Tibial nerve (tissue), 4 donors: ENCODE data around the gene COA3. TPM values are rescaled to one million over a fixed set of nuclear protein-coding genes. Genes with fewer than 3 reads are reported as not detected.
A peak's percentile ranks its signal among the peaks of the same experiment; 100 is the strongest.

Source experiments
- DNase-seq, 2 donors: peaks; one replicate each; pipeline ENCODE4 v3.0.0-alpha.2; 2019; ENCODE audit warnings: low spot score in 2 of 2
- H3K27ac ChIP-seq, 4 donors: fragments of 200-600 bp; sonication (generic) in 3 of 4; one replicate each; pipeline ENCODE4 v1.5.1; 2017 to 2019; ENCODE audit warnings: mild to moderate bottlenecking in 1 of 4
- H3K27me3 ChIP-seq, 2 donors: fragments of 200-600 bp; sonication (generic) in 1 of 2; one replicate each; pipeline versions ENCODE4 v1.5.1 to v1.6.0; 2017 to 2019
- H3K36me3 ChIP-seq, 3 donors: fragments of 200-600 bp; sonication (generic); one replicate each; pipeline ENCODE4 v1.5.1; 2018 to 2019
- H3K4me1 ChIP-seq, 4 donors: fragments of 200-600 bp; sonication (generic) in 3 of 4; one replicate each; pipeline ENCODE4 v1.5.1; 2017 to 2019
- H3K4me3 ChIP-seq, 4 donors: fragments of 200-600 bp; sonication (generic) in 3 of 4; one replicate each; pipeline ENCODE4 v1.5.1; 2017 to 2019; ENCODE audit warnings: mild to moderate bottlenecking in 1 of 4, moderate library complexity in 1 of 4
- H3K9me3 ChIP-seq, 4 donors: fragments of 200-600 bp; sonication (generic) in 3 of 4; one replicate each; pipeline ENCODE4 v1.5.1; 2017 to 2019
- CTCF ChIP-seq, 5 experiments: fragments of 200-600 bp in 3 of 5; fragments of 450-650 bp in 2 of 5; sonication (generic) in 3 of 5; IDR thresholded peaks; one replicate each; pipeline ENCODE4 v1.5.1; 2016 to 2019; ENCODE audit warnings: antibody characterized with exemption in 5 of 5, mild to moderate bottlenecking in 3 of 5, moderate library complexity in 2 of 5
- EP300 ChIP-seq, 2 donors: sonication (generic); formaldehyde crosslinking; IDR thresholded peaks; one replicate each; pipeline ENCODE4 v1.6.1; 2017; ENCODE audit warnings: antibody characterized with exemption in 2 of 2, mild to moderate bottlenecking in 1 of 2
- POLR2A ChIP-seq, 2 donors: fragments of 450-650 bp; IDR thresholded peaks; one replicate each; pipeline ENCODE4 v1.6.1; 2017; ENCODE audit warnings: antibody characterized with exemption in 2 of 2, mild to moderate bottlenecking in 2 of 2, moderate library complexity in 2 of 2
- WGBS, 2 donors: methylation state at CpG; one replicate each; pipeline ENCODE4 v1.1.5; 2018; 5-methylcytosine and 5-hydroxymethylcytosine counted together
- total RNA-seq, 4 donors: library from RNA; depleted of rRNA; stranded (reverse); fragments of >200 nt; gene quantifications; one replicate each; pipeline ENCODE4 v1.1.0, GENCODE V29; 2016

COA3 gene
- total RNA-seq = 10 to 100 TPM; 58.2 to 91.7 (median 62.6) TPM

GRCh38 chr17:42798383-42799380 lies at the start of gene COA3, which contains the start of gene CNTD1:
TSS of gene COA3 (minus strand) at chr17:42798704. CDS start at chr17:42798681, 23 bp downstream.
TSS of gene CNTD1 (plus strand) at chr17:42798861. CDS start at chr17:42799068, 207 bp downstream.
- Histone ChIP-seq H3K27ac (peak within 1 kb of the TSS; percentile 49 to 84 (median 76)), H3K27me3 (no peaks in the 10 kb centered on the region), H3K9me3 (no peaks in the 10 kb centered on the region), H3K4me1 (peaks cover 0 to 29% (median 11%) of the 10 kb centered on the region in 4 donors), H3K4me3 (peak within 1 kb of the TSS; percentile 57 to 90 (median 78)), H3K36me3 (peaks cover 0 to 27% (median 0%) of the 10 kb centered on the region in 3 donors)
- DNase-seq = peak; percentile 66 to 67
- 30 to 34% methylated on average over 50 to 56 of the region's 66 CpGs for WGBS, 2 donors
- TF ChIP-seq CTCF (IDR thresholded peaks at IDR 0.05) (no peak), POLR2A (IDR thresholded peaks at IDR 0.05) (no peak), EP300 (IDR thresholded peaks at IDR 0.05) (peak in 1 of 2 donors; percentile 77)

- no peaks in the 10 kb centered on the region for H3K27me3 ChIP-seq
- H3K4me1 ChIP-seq = peaks cover 0 to 47% (median 7%) of the 10 kb centered on the region in 4 donors
- H3K9me3 ChIP-seq = no peaks in the 10 kb centered on the region
- DNase-seq = no peak
- no peak for TF ChIP-seq EP300 (IDR thresholded peaks at IDR 0.05)
- no peak for TF ChIP-seq POLR2A (IDR thresholded peaks at IDR 0.05)
- no peak for TF ChIP-seq CTCF (IDR thresholded peaks at IDR 0.05)
- 75 to 92% methylated on average over 3 of the region's 3 CpGs for WGBS, 2 donors
- no peak overlapping the region for H3K4me3 ChIP-seq
- peaks cover 0 to 32% (median 8%) of the 10 kb centered on the region in 3 donors for H3K36me3 ChIP-seq
- no peak overlapping the region for H3K27ac ChIP-seq
Measured at GRCh38 chr17:42848093-42848492, 49.6 kb upstream of the COA3 start.

GRCh38 chr17:42846594-42847280 lies 48.2 kb upstream of the COA3 start:
- Histone ChIP-seq H3K36me3 (peaks cover 0 to 46% (median 13%) of the 10 kb centered on the region in 3 donors), H3K9me3 (no peaks in the 10 kb centered on the region), H3K27ac (peak overlapping the region in 2 of 4 donors; percentile 30 to 63), H3K4me3 (no peak overlapping the region), H3K4me1 (peaks cover 0 to 47% (median 7%) of the 10 kb centered on the region in 4 donors), H3K27me3 (no peaks in the 10 kb centered on the region)
- no peak for DNase-seq
- no peak for TF ChIP-seq CTCF (IDR thresholded peaks at IDR 0.05)
- no peak for TF ChIP-seq EP300 (IDR thresholded peaks at IDR 0.05)
- TF ChIP-seq POLR2A (IDR thresholded peaks at IDR 0.05) = no peak
- WGBS, 2 donors = 66 to 70% methylated on average over 9 of the region's 9 CpGs

GRCh38 chr17:42845918-42846593 lies 47.6 kb upstream of the COA3 start:
- H3K4me1 ChIP-seq = peaks cover 0 to 47% (median 7%) of the 10 kb centered on the region in 4 donors
- TF ChIP-seq POLR2A (IDR thresholded peaks at IDR 0.05) = no peak
- no peak for TF ChIP-seq EP300 (IDR thresholded peaks at IDR 0.05)
- TF ChIP-seq CTCF (IDR thresholded peaks at IDR 0.05) = no peak
- H3K4me3 ChIP-seq = no peak overlapping the region
- 78 to 79% methylated on average over 7 of the region's 7 CpGs for WGBS, 2 donors
- H3K27ac ChIP-seq = peak overlapping the region in 2 of 4 donors; percentile 30 to 63
- no peak for DNase-seq
- no peaks in the 10 kb centered on the region for H3K27me3 ChIP-seq
- H3K9me3 ChIP-seq = no peaks in the 10 kb centered on the region
- peaks cover 0 to 52% (median 16%) of the 10 kb centered on the region in 3 donors for H3K36me3 ChIP-seq
